GM03348 (cell line): ENCODE data around the gene OR4A5.
"Not testable (repeated sequence)": the region's sequence is repeated elsewhere in the genome, so short reads cannot be mapped to it uniquely, and the experiment has no call there.

Experiments
- DNase-seq: peaks from one replicate; pipeline ENCODE4 v3.0.0; 2012; ENCODE audit warnings: low spot score

Gene OR4A5

GRCh38 chr11:54706532-54706931 is at the start of gene OR4A5:
Gene OR4A5 (plus strand): TSS chr11:54706832. CDS start chr11:54706885, 53 bp downstream.
- DNase-seq, result not testable (repeated sequence)

GRCh38 chr11:54720094-54720493 is 13.5 kb downstream of the OR4A5 start:
- not testable (repeated sequence) for DNase-seq
